ENCODE measurements around the gene TBC1D12.
"Not testable (repeated sequence)": the region's sequence is repeated elsewhere in the genome, so short reads cannot be mapped to it uniquely, and the experiment has no call there.

Gene TBC1D12

GRCh38 chr10:94383530-94383929 lies 18.8 kb upstream of the TBC1D12 start:
- no peak for DNase-seq (ENCODE audit: low read depth)
- TF ChIP-seq CTCF (IDR thresholded peaks at IDR 0.05; ENCODE audit: low read depth, low read length, missing control alignments): no peak
- H3K4me3 ChIP-seq (ENCODE audit: low read depth, low read length): no peak overlapping the region

- H3K4me3 ChIP-seq (ENCODE audit: low read depth, low read length); DNase-seq (ENCODE audit: low read depth): not testable (repeated sequence)
Measured at GRCh38 chr10:94385733-94386132, 16.6 kb upstream of the TBC1D12 start.

- H3K4me3 ChIP-seq (ENCODE audit: low read depth, low read length); DNase-seq (ENCODE audit: low read depth): not testable (repeated sequence)
Measured at GRCh38 chr10:94392117-94392516, 10.2 kb upstream of the TBC1D12 start.

- TF ChIP-seq CTCF (IDR thresholded peaks at IDR 0.05; ENCODE audit: low read depth, low read length, missing control alignments): no peak
- no peak for DNase-seq (ENCODE audit: low read depth)
- H3K4me3 ChIP-seq (ENCODE audit: low read depth, low read length): no peak overlapping the region
Measured at GRCh38 chr10:94397549-94398370, 4.6 kb upstream of the TBC1D12 start.

- H3K4me3 ChIP-seq (ENCODE audit: low read depth, low read length): no peak overlapping the region
- DNase-seq (ENCODE audit: low read depth): no peak
- no peak for TF ChIP-seq CTCF (IDR thresholded peaks at IDR 0.05; ENCODE audit: low read depth, low read length, missing control alignments)
Measured at GRCh38 chr10:94398762-94399161, 3.6 kb upstream of the TBC1D12 start.

GRCh38 chr10:94402843-94403379 lies 570 bp downstream of the TBC1D12 start:
- peak overlapping the region; percentile 95 for H3K4me3 ChIP-seq (ENCODE audit: low read depth, low read length)
- no peak for DNase-seq (ENCODE audit: low read depth)
- TF ChIP-seq CTCF (IDR thresholded peaks at IDR 0.05; ENCODE audit: low read depth, low read length, missing control alignments): no peak

- peak; percentile 79 for DNase-seq (ENCODE audit: low read depth)
- peak overlapping the region; percentile 95 for H3K4me3 ChIP-seq (ENCODE audit: low read depth, low read length)
- TF ChIP-seq CTCF (IDR thresholded peaks at IDR 0.05; ENCODE audit: low read depth, low read length, missing control alignments): no peak
Measured at GRCh38 chr10:94403380-94404213, 1.3 kb downstream of the TBC1D12 start.
